ENCODE data around the gene FAM120B. TPM values are rescaled to one million over a fixed set of nuclear protein-coding genes. Genes with fewer than 3 reads are reported as not detected.
"Not testable (repeated sequence)": the region's sequence is repeated elsewhere in the genome, so short reads cannot be mapped to it uniquely, and the experiment has no call there.

Gene FAM120B
- polyA plus RNA-seq, 1 donor from 2014 or later = 17.9 TPM

DNA sequence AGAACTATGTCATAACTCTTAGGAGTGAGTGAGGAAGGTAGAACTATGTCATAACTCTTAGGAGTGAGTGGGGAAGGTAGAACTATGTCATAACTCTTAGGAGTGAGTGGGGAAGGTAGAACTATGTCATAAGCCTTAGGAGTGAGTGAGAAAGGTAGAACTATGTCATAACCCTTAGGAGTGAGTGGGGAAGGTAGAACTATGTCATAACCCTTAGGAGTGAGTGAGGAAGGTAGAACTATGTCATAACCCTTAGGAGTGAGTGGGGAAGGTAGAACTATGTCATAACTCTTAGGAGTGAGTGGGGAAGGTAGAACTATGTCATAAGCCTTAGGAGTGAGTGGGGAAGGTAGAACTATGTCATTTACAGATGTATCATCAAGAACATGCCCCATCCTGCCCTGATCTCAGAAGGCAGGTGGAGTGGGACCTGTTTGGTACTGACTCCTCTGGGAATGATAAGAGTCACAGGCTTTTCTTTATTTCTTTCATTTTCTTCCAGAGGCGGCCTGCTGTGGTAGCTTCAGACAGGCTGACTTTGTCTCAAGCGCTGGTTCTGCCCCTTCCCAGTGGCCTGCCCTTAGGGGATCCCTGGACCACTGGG is 93.5 kb downstream of the FAM120B start:
- H3K27me3 ChIP-seq (ENCODE audit: insufficient read depth, low read depth, low read length); H3F3A ChIP-seq (ENCODE audit: insufficient read depth, low read length, poor library complexity, severe bottlenecking); H2AFZ ChIP-seq (ENCODE audit: low read depth, low read length); H3K4me3 ChIP-seq (ENCODE audit: low read length); H3K9me2 ChIP-seq (ENCODE audit: insufficient read depth, low read length); H3K9me3 ChIP-seq (ENCODE audit: low read length); H3K4me2 ChIP-seq (ENCODE audit: low read length); H3K36me3 ChIP-seq (ENCODE audit: insufficient read depth, low read length); H3K9ac ChIP-seq (ENCODE audit: low read length); H3K27ac ChIP-seq (ENCODE audit: low read length); H4K20me1 ChIP-seq (ENCODE audit: insufficient read depth); H3K79me2 ChIP-seq (replicated peaks; ENCODE audit: insufficient read depth, low read length): not testable (repeated sequence)

DNA sequence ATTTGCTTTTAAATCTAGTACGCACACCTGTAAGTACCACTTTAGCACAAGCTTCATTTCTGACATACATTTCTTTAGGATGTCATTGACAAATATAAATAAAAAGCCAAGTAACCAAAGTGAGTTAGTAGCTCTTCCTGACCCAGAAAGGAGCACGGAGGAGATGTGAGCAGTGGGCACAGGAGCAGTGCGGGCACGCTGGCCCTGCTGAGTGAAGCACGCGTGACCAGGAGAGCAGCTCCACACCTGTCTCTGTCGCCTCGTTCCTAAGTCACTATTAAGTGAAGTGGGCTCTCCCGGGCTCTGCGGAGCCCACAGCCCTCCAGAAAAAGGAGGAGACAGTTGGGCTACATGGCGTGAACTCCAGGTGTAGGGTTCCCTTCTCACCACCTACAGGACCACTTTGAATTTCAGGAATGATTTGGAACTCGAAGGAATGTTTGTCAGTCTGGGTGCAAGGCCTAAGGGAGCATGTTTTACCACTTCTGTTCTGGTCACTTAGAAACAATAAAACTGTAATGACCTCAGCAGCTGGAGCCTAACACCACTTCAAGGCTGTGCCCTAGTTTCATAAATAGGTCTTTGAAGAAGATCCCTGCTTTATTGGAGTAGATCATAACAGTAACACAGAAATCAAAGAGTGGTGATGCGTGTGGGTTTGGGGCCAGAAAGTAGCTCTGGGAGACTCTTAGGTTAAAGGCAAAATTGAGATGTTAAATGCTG is 95.9 kb downstream of the FAM120B start:
- Histone ChIP-seq H3K9me2 (ENCODE audit: insufficient read depth, low read length) (no peaks in the 10 kb centered on the region), H3K9ac (ENCODE audit: low read length) (no peak overlapping the region), H3K4me3 (ENCODE audit: low read length) (no peak overlapping the region), H3K27me3 (ENCODE audit: insufficient read depth, low read depth, low read length) (no peaks in the 10 kb centered on the region), H3K79me2 (replicated peaks; ENCODE audit: insufficient read depth, low read length) (no peaks in the 10 kb centered on the region), H3F3A (ENCODE audit: insufficient read depth, low read length, poor library complexity, severe bottlenecking) (no peaks in the 10 kb centered on the region), H3K9me3 (ENCODE audit: low read length) (no peaks in the 10 kb centered on the region), H3K4me2 (ENCODE audit: low read length) (no peak overlapping the region), H2AFZ (ENCODE audit: low read depth, low read length) (no peak overlapping the region), H4K20me1 (ENCODE audit: insufficient read depth) (no peaks in the 10 kb centered on the region), H3K27ac (ENCODE audit: low read length) (no peak overlapping the region), H3K36me3 (ENCODE audit: insufficient read depth, low read length) (peaks cover 5% of the 10 kb centered on the region)
- TF ChIP-seq TAF1 (IDR thresholded peaks at IDR 0.05; ENCODE audit: low read depth) (no peak), MXI1 (conservative IDR thresholded peaks at IDR 0.05; ENCODE audit: poor library complexity, severe bottlenecking) (no peak), SMC3 (conservative IDR thresholded peaks at IDR 0.05; ENCODE audit: poor library complexity) (no peak), EZH2 (IDR thresholded peaks at IDR 0.05; ENCODE audit: borderline replicate concordance, insufficient read depth, low read length, poor library complexity, severe bottlenecking) (no peak), POLR2AphosphoS5 (IDR thresholded peaks at IDR 0.05) (no peak), RAD21 (conservative IDR thresholded peaks at IDR 0.05) (no peak), EP300 (conservative IDR thresholded peaks at IDR 0.05; ENCODE audit: poor library complexity, severe bottlenecking) (no peak)

DNA sequence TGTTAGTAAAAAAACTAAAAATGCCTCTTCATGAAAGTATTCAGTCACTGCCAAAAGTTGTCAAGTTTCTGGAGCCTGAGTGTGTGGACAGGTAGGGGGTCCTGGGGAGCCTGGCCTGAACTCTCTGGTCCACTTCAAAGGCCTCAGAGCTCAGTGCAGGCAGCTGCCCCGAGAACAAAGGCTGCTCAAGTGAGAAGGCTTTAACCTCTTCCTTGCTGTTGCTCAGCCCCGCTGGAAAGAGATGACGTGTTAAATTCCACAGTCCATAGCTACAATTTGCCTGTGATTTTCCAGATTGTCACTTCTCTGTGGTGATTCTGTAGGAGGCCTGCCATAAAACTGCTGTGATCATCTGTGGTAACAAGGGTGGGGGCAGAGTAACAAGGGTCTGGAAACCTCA is 96.9 kb downstream of the FAM120B start:
- Histone ChIP-seq H3K4me2 (ENCODE audit: low read length) (no peak overlapping the region), H4K20me1 (ENCODE audit: insufficient read depth) (no peaks in the 10 kb centered on the region), H3K36me3 (ENCODE audit: insufficient read depth, low read length) (peaks cover 5% of the 10 kb centered on the region), H3K4me3 (ENCODE audit: low read length) (no peak overlapping the region), H3K27me3 (ENCODE audit: insufficient read depth, low read depth, low read length) (no peaks in the 10 kb centered on the region), H3K79me2 (replicated peaks; ENCODE audit: insufficient read depth, low read length) (no peaks in the 10 kb centered on the region), H3K27ac (ENCODE audit: low read length) (no peak overlapping the region), H2AFZ (ENCODE audit: low read depth, low read length) (no peak overlapping the region), H3K9me3 (ENCODE audit: low read length) (no peaks in the 10 kb centered on the region), H3K9me2 (ENCODE audit: insufficient read depth, low read length) (no peaks in the 10 kb centered on the region), H3F3A (ENCODE audit: insufficient read depth, low read length, poor library complexity, severe bottlenecking) (no peaks in the 10 kb centered on the region), H3K9ac (ENCODE audit: low read length) (no peak overlapping the region)
- TF ChIP-seq, protein P1, sequence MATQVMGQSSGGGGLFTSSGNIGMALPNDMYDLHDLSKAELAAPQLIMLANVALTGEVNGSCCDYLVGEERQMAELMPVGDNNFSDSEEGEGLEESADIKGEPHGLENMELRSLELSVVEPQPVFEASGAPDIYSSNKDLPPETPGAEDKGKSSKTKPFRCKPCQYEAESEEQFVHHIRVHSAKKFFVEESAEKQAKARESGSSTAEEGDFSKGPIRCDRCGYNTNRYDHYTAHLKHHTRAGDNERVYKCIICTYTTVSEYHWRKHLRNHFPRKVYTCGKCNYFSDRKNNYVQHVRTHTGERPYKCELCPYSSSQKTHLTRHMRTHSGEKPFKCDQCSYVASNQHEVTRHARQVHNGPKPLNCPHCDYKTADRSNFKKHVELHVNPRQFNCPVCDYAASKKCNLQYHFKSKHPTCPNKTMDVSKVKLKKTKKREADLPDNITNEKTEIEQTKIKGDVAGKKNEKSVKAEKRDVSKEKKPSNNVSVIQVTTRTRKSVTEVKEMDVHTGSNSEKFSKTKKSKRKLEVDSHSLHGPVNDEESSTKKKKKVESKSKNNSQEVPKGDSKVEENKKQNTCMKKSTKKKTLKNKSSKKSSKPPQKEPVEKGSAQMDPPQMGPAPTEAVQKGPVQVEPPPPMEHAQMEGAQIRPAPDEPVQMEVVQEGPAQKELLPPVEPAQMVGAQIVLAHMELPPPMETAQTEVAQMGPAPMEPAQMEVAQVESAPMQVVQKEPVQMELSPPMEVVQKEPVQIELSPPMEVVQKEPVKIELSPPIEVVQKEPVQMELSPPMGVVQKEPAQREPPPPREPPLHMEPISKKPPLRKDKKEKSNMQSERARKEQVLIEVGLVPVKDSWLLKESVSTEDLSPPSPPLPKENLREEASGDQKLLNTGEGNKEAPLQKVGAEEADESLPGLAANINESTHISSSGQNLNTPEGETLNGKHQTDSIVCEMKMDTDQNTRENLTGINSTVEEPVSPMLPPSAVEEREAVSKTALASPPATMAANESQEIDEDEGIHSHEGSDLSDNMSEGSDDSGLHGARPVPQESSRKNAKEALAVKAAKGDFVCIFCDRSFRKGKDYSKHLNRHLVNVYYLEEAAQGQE (IDR thresholded peaks at IDR 0.05; ENCODE audit: borderline replicate concordance) = no peak
- TF ChIP-seq SMC3 (conservative IDR thresholded peaks at IDR 0.05; ENCODE audit: poor library complexity) (no peak), TAF1 (IDR thresholded peaks at IDR 0.05; ENCODE audit: low read depth) (no peak), MXI1 (conservative IDR thresholded peaks at IDR 0.05; ENCODE audit: poor library complexity, severe bottlenecking) (no peak), POLR2AphosphoS5 (IDR thresholded peaks at IDR 0.05) (no peak), RAD21 (conservative IDR thresholded peaks at IDR 0.05) (no peak), EP300 (conservative IDR thresholded peaks at IDR 0.05; ENCODE audit: poor library complexity, severe bottlenecking) (no peak), EZH2 (IDR thresholded peaks at IDR 0.05; ENCODE audit: borderline replicate concordance, insufficient read depth, low read length, poor library complexity, severe bottlenecking) (no peak)
- TF ChIP-seq, protein P2, sequence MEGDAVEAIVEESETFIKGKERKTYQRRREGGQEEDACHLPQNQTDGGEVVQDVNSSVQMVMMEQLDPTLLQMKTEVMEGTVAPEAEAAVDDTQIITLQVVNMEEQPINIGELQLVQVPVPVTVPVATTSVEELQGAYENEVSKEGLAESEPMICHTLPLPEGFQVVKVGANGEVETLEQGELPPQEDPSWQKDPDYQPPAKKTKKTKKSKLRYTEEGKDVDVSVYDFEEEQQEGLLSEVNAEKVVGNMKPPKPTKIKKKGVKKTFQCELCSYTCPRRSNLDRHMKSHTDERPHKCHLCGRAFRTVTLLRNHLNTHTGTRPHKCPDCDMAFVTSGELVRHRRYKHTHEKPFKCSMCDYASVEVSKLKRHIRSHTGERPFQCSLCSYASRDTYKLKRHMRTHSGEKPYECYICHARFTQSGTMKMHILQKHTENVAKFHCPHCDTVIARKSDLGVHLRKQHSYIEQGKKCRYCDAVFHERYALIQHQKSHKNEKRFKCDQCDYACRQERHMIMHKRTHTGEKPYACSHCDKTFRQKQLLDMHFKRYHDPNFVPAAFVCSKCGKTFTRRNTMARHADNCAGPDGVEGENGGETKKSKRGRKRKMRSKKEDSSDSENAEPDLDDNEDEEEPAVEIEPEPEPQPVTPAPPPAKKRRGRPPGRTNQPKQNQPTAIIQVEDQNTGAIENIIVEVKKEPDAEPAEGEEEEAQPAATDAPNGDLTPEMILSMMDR (IDR thresholded peaks at IDR 0.05; ENCODE audit: poor library complexity, severe bottlenecking) = no peak
